Kidney tubule cell (primary cell): ENCODE measurements around the gene MAGEB4.
A peak's percentile ranks its signal among the peaks of the same experiment; 100 is the strongest.
"Not testable (repeated sequence)": the region's sequence is repeated elsewhere in the genome, so short reads cannot be mapped to it uniquely, and the experiment has no call there.

ENCODE experiments used
- DNase-seq: peaks from one replicate; pipeline ENCODE4 v3.0.0-alpha.2; 2018; ENCODE audit warnings: low spot score

The MAGEB4 gene

GRCh38 chrX:30241724-30242415 lies at the start of gene MAGEB4:
TSS of gene MAGEB4 (plus strand) at chrX:30242000. CDS start at chrX:30242136, 136 bp downstream.
- DNase-seq, result no peak

DNA sequence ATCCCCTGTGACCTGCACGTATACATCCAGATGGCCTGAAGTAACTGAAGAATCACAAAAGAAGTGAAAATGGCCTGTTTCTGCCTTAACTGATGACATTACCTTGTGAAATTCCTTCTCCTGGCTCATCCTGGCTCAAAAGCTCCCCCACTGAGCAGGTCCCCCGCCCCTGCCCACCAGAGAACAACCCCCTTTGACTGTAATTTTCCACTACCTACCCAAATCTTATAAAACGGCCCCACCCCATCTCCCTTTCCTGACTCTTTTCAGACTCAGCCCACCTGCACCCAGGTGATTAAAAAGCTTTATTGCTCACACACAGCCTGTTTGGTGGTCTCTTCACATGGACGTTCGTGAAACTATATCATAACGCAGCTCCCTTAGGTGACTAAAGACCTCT lies 47.9 kb upstream of the MAGEB4 start:
- not testable (repeated sequence) for DNase-seq

- peak; percentile 10 for DNase-seq
Observed at GRCh38 chrX:30196322-30196721, 45.5 kb upstream of the MAGEB4 start.

GRCh38 chrX:30212172-30212571 lies 29.6 kb upstream of the MAGEB4 start:
- no peak for DNase-seq

GRCh38 chrX:30215357-30215843 lies 26.4 kb upstream of the MAGEB4 start, which contains the start of gene MAGEB2:
TSS of gene MAGEB2 (plus strand) at chrX:30215563. CDS start at chrX:30218581, 3,018 bp downstream.
- DNase-seq, result no peak

- DNase-seq, result no peak
Observed at GRCh38 chrX:30217465-30217864, 24.3 kb upstream of the MAGEB4 start.

- DNase-seq, result no peak
Observed at GRCh38 chrX:30219372-30219771, 22.4 kb upstream of the MAGEB4 start.

DNA sequence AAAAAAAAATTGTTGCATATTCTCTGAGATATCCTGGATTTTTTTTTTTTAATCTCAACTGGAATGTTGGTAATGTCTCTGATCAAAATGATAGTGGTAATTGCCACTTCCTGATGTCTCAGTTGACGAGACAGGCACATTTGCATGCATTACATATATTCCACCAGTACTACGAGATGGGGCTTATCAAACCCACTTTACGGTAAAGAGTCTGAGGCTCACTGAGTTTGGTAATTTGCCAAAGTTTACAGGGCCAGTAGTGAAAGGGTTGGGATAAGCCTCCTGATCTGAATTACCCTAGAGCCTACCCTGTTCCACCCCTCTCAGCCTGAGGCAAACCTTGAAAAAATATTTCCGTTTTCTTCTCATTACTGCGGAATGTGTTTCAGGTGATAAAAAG lies 21.1 kb upstream of the MAGEB4 start:
- no peak for DNase-seq

- no peak for DNase-seq
Observed at GRCh38 chrX:30224536-30224935, 17.3 kb upstream of the MAGEB4 start.

GRCh38 chrX:30228526-30228925 lies 13.3 kb upstream of the MAGEB4 start:
- DNase-seq, result no peak

DNA sequence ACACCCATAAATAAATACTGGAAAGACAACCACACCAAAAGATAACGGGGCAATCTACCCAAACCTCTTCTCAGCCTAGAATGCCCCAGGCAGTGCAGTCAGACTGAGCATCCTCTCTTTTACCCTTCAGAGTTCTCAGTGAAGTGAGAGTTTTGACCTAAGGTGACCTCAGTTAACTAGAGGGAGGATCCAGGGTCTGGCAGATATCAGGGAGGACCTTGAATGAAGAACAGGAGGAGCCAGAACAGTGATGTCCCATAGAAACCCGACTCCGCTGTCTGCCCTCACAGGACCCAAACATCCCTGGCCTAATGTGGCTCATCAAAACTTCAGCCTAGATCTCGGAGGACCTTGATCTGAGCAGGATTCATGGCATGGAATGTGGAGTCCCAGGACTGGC lies 11.4 kb upstream of the MAGEB4 start, which contains the start of gene MAGEB3:
MAGEB3 (plus strand) TSS at position 263 of the 400 bp plus-strand sequence. CDS start 5,268 bp downstream, outside the sequence.
- DNase-seq, result no peak

GRCh38 chrX:30246769-30247489 lies 5.1 kb downstream of the MAGEB4 start, which contains the start of gene MAGEB1:
TSS of gene MAGEB1 (plus strand) at chrX:30247146. CDS start at chrX:30250494, 3,348 bp downstream.
- no peak for DNase-seq

- no peak for DNase-seq
Observed at GRCh38 chrX:30248854-30249253, 7.1 kb downstream of the MAGEB4 start.

GRCh38 chrX:30253257-30253656 lies 11.5 kb downstream of the MAGEB4 start:
- no peak for DNase-seq

DNA sequence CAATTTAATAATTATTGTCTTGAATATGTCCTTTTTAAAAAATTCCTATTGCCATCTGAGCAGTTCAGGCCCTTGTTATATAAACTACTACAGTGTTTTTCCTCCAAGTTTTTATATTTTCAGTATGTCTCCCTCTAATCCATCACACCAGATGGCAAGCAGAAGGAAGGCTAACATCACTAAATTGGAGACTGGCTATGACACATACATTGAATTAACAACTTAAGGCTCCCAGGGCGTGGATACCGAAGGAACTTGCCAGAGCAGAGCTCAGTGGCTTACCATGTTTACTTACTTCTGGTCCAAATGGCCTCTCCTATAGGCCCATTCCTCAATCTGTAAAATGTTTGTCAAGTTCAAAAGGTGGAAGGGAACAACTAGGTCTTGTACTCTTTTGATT lies 18.1 kb downstream of the MAGEB4 start:
- DNase-seq, result no peak

GRCh38 chrX:30261012-30261411 lies 19.2 kb downstream of the MAGEB4 start:
- DNase-seq, result no peak

- no peak for DNase-seq
Observed at GRCh38 chrX:30262763-30263162, 21.0 kb downstream of the MAGEB4 start.

GRCh38 chrX:30270639-30271038 lies 28.8 kb downstream of the MAGEB4 start:
- DNase-seq, result peak; percentile 34

DNA sequence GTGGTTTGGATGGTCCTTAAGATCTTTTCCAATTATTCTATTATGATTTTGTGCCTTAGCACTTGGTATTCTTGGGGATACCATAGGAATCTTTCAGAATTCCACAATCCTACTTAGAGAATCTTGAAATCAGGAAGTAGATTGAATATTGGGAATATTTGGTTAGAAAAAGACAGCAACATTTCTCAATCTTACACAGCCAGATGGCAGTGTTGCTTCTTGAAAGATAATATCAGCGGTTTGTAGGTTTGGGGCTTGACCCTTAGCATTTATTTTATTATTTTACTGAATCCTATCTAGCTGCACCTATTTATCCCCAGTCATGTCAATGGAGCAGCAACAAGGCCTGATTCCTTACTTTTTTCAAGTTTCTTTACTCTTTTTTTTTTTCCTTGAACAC lies 33.7 kb downstream of the MAGEB4 start:
- DNase-seq, result peak; percentile 46

GRCh38 chrX:30278365-30278764 lies 36.6 kb downstream of the MAGEB4 start:
- peak; percentile 56 for DNase-seq

DNA sequence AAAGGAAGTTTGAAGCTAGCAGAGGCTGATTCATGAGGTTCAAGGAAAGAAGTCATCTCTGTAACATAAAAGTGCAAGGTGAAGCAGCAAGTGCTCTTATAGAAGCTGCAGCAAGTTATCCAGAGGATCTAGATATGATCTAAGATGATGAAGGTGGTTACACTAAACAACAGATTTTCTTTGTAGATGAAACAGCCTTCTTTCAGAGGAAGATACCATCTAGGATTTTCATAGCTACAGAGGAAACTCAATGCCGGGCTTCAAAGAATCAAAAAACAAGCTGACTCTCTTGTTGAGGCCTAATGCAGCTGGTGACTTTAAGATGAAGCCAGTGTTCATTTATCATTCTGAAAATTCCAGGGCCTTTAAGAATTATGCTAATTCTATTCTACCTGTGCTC lies 38.6 kb downstream of the MAGEB4 start:
- DNase-seq, result peak; percentile 11

DNA sequence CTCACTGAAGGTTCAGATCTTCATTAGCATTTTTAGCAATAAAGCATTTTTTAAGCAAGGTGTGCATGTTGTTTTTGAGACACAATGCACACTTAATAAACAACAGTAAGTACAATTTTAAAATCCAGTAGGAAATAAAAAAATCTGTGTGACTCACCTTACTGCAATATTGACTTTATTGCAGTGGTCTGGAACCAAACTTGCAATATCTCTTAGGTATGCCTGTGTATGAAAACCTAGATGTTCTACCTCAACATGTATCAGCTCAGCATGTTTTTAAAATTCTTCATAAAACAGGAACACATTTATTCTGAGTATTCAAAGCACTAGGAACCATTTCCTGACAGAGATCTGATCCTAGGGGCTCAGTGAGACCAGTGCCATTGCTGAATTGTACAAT lies 40.7 kb downstream of the MAGEB4 start:
- peak; percentile 36 for DNase-seq
